GM19467 (cell line): ENCODE data around the gene EEF2K.
"Not testable (repeated sequence)": the region's sequence is repeated elsewhere in the genome, so short reads cannot be mapped to it uniquely, and the experiment has no call there.

ENCODE experiments used
- ATAC-seq: cut with Tn5 transposase; IDR thresholded peaks from one replicate; pipeline ENCODE4 v1.9.1; 2021; ENCODE audit warnings: mild to moderate bottlenecking, moderate library complexity; ENCODE audit not compliant: unreplicated experiment

EEF2K gene

GRCh38 chr16:22189473-22190080 is 16.5 kb upstream of the EEF2K start:
- ATAC-seq = no peak

GRCh38 chr16:22190081-22190775 is 15.8 kb upstream of the EEF2K start:
- peak; percentile 61 for ATAC-seq

- ATAC-seq = peak; percentile 34
These were observed 15.1 kb upstream of the EEF2K start for GRCh38 chr16:22190776-22191531.

GRCh38 chr16:22191532-22192260 is 14.4 kb upstream of the EEF2K start:
- ATAC-seq = no peak

- ATAC-seq = no peak
These were observed 13.6 kb upstream of the EEF2K start for GRCh38 chr16:22192261-22193062.

GRCh38 chr16:22193063-22193411 is 13.0 kb upstream of the EEF2K start:
- ATAC-seq = no peak

- ATAC-seq = no peak
These were observed 11.2 kb upstream of the EEF2K start for GRCh38 chr16:22194707-22195444.

- ATAC-seq = no peak
These were observed 10.7 kb upstream of the EEF2K start for GRCh38 chr16:22195445-22195694.

- peak; percentile 27 for ATAC-seq
These were observed 10.2 kb upstream of the EEF2K start for GRCh38 chr16:22195695-22196558.

GRCh38 chr16:22196559-22197168 is 9.4 kb upstream of the EEF2K start:
- ATAC-seq = not testable (repeated sequence)

- ATAC-seq = no peak
These were observed 7.4 kb upstream of the EEF2K start for GRCh38 chr16:22198547-22199293.

GRCh38 chr16:22202261-22202637 is 3.8 kb upstream of the EEF2K start:
- ATAC-seq = no peak

GRCh38 chr16:22203091-22203490 is 3.0 kb upstream of the EEF2K start:
- ATAC-seq = no peak

GRCh38 chr16:22204091-22204655 is 1.9 kb upstream of the EEF2K start:
- no peak for ATAC-seq

GRCh38 chr16:22205577-22206012 is 483 bp upstream of the EEF2K start:
- no peak for ATAC-seq

GRCh38 chr16:22206842-22207714 is 1.0 kb downstream of the EEF2K start:
- ATAC-seq = no peak
